ENCODE results near the gene RBM18. TPM values are rescaled to one million over a fixed set of nuclear protein-coding genes. Genes with fewer than 3 reads are reported as not detected.

Gene RBM18
- polyA plus RNA-seq, 1 donor from 2014 or later, result 48.8 TPM

- no peaks in the 10 kb centered on the region for H3K27me3 ChIP-seq (ENCODE audit: insufficient read depth, low read depth, low read length)
- no peaks in the 10 kb centered on the region for H3F3A ChIP-seq (ENCODE audit: insufficient read depth, low read length, poor library complexity, severe bottlenecking)
- H3K36me3 ChIP-seq (ENCODE audit: insufficient read depth, low read length), result no peaks in the 10 kb centered on the region
- TF ChIP-seq SMC3 (conservative IDR thresholded peaks at IDR 0.05; ENCODE audit: poor library complexity) (no peak), RAD21 (conservative IDR thresholded peaks at IDR 0.05) (no peak)
- no peak overlapping the region for H3K4me2 ChIP-seq (ENCODE audit: low read length)
- no peak overlapping the region for H3K27ac ChIP-seq (ENCODE audit: low read length)
- no peaks in the 10 kb centered on the region for H4K20me1 ChIP-seq (ENCODE audit: insufficient read depth)
- no peaks in the 10 kb centered on the region for H3K9me3 ChIP-seq (ENCODE audit: low read length)
- no peaks in the 10 kb centered on the region for H3K9me2 ChIP-seq (ENCODE audit: insufficient read depth, low read length)
- H2AFZ ChIP-seq (ENCODE audit: low read depth, low read length), result no peak overlapping the region
- no peak overlapping the region for H3K9ac ChIP-seq (ENCODE audit: low read length)
- no peak overlapping the region for H3K4me3 ChIP-seq (ENCODE audit: low read length)
- H3K79me2 ChIP-seq (replicated peaks; ENCODE audit: insufficient read depth, low read length), result no peaks in the 10 kb centered on the region
Observed at GRCh38 chr9:122291458-122291857, 26.8 kb upstream of the RBM18 start.

GRCh38 chr9:122287214-122287720 is 22.6 kb upstream of the RBM18 start:
- H3F3A ChIP-seq (ENCODE audit: insufficient read depth, low read length, poor library complexity, severe bottlenecking), result no peaks in the 10 kb centered on the region

More at GRCh38 chr9:122287214-122287720, 22.6 kb upstream of the RBM18 start:
- no peaks in the 10 kb centered on the region for H3K9me3 ChIP-seq (ENCODE audit: low read length)
- H3K4me2 ChIP-seq (ENCODE audit: low read length), result no peak overlapping the region
- no peaks in the 10 kb centered on the region for H4K20me1 ChIP-seq (ENCODE audit: insufficient read depth)
- no peaks in the 10 kb centered on the region for H3K27me3 ChIP-seq (ENCODE audit: insufficient read depth, low read depth, low read length)
- TF ChIP-seq SMC3 (conservative IDR thresholded peaks at IDR 0.05; ENCODE audit: poor library complexity), result no peak
- TF ChIP-seq POLR2AphosphoS5 (IDR thresholded peaks at IDR 0.05), result no peak
- no peak for TF ChIP-seq EP300 (conservative IDR thresholded peaks at IDR 0.05; ENCODE audit: poor library complexity, severe bottlenecking)
- no peak for TF ChIP-seq REST (IDR thresholded peaks at IDR 0.05; ENCODE audit: borderline replicate concordance)
- TF ChIP-seq TAF1 (IDR thresholded peaks at IDR 0.05; ENCODE audit: low read depth), result no peak
- no peak for TF ChIP-seq EZH2 (IDR thresholded peaks at IDR 0.05; ENCODE audit: borderline replicate concordance, insufficient read depth, low read length, poor library complexity, severe bottlenecking)
- no peak for TF ChIP-seq CTCF (IDR thresholded peaks at IDR 0.05; ENCODE audit: poor library complexity, severe bottlenecking)
- TF ChIP-seq RAD21 (conservative IDR thresholded peaks at IDR 0.05), result no peak
- no peak for TF ChIP-seq MXI1 (conservative IDR thresholded peaks at IDR 0.05; ENCODE audit: poor library complexity, severe bottlenecking)
- no peaks in the 10 kb centered on the region for H3K79me2 ChIP-seq (replicated peaks; ENCODE audit: insufficient read depth, low read length)
- H3K9me2 ChIP-seq (ENCODE audit: insufficient read depth, low read length), result no peaks in the 10 kb centered on the region
- H3K4me3 ChIP-seq (ENCODE audit: low read length), result no peak overlapping the region
- no peak overlapping the region for H2AFZ ChIP-seq (ENCODE audit: low read depth, low read length)
- no peak overlapping the region for H3K9ac ChIP-seq (ENCODE audit: low read length)
- no peak overlapping the region for H3K27ac ChIP-seq (ENCODE audit: low read length)
- no peaks in the 10 kb centered on the region for H3K36me3 ChIP-seq (ENCODE audit: insufficient read depth, low read length)
